Measurements from ENCODE around the gene APOBEC3C.
"Not testable (repeated sequence)": the region's sequence is repeated elsewhere in the genome, so short reads cannot be mapped to it uniquely, and the experiment has no call there.

Gene APOBEC3C

GRCh38 chr22:38996105-38996504 lies 18.0 kb upstream of the APOBEC3C start:
- DNase-seq (ENCODE audit: low spot score in 2 of 2): no peak
- H3K9me3 ChIP-seq: no peaks in the 10 kb centered on the region
- no peaks in the 10 kb centered on the region for H3K36me3 ChIP-seq (replicated peaks)
- H3K27me3 ChIP-seq (ENCODE audit: low read depth): peaks cover 22% of the 10 kb centered on the region
- in situ Hi-C loops (cut with MboI; ENCODE audit: low sequenced_read_pairs): no loop called here
- H3K4me3 ChIP-seq: no peak overlapping the region
- H3K4me1 ChIP-seq: no peaks in the 10 kb centered on the region

GRCh38 chr22:38997518-38997917 lies 16.5 kb upstream of the APOBEC3C start:
- H3K9me3 ChIP-seq: no peaks in the 10 kb centered on the region
- in situ Hi-C loops (cut with MboI; ENCODE audit: low sequenced_read_pairs): no loop called here
- H3K4me3 ChIP-seq: no peak overlapping the region
- no peaks in the 10 kb centered on the region for H3K36me3 ChIP-seq (replicated peaks)
- H3K4me1 ChIP-seq: no peaks in the 10 kb centered on the region
- peaks cover 22% of the 10 kb centered on the region for H3K27me3 ChIP-seq (ENCODE audit: low read depth)
- no peak for DNase-seq (ENCODE audit: low spot score in 2 of 2)

GRCh38 chr22:39003165-39003638 lies 10.9 kb upstream of the APOBEC3C start:
- no peaks in the 10 kb centered on the region for H3K36me3 ChIP-seq (replicated peaks)
- peak; percentile 76 to 84 for DNase-seq (ENCODE audit: low spot score in 2 of 2)
- in situ Hi-C loops (cut with MboI; ENCODE audit: low sequenced_read_pairs): loop anchor here (5.0 to 10.0 kb wide), 2 partner anchors 114 to 128 kb away; partner anchors contain the start of gene CBX6

GRCh38 chr22:39007177-39007576 lies 6.9 kb upstream of the APOBEC3C start:
- H3K4me3 ChIP-seq: no peak overlapping the region
- in situ Hi-C loops (cut with MboI; ENCODE audit: low sequenced_read_pairs): loop anchor here (10.0 kb wide), 1 partner anchor 132 kb away; the partner anchor contains the start of gene CBX6
- H3K9me3 ChIP-seq: no peaks in the 10 kb centered on the region
- H3K27me3 ChIP-seq (ENCODE audit: low read depth): no peaks in the 10 kb centered on the region
- DNase-seq (ENCODE audit: low spot score in 2 of 2): no peak
- no peaks in the 10 kb centered on the region for H3K4me1 ChIP-seq
- H3K36me3 ChIP-seq (replicated peaks): no peaks in the 10 kb centered on the region

More at GRCh38 chr22:39003165-39003638, 10.9 kb upstream of the APOBEC3C start:
- H3K27me3 ChIP-seq (ENCODE audit: low read depth): peaks cover 10% of the 10 kb centered on the region; the same call in 1 of the 2 replicates
- H3K9me3 ChIP-seq: no peaks in the 10 kb centered on the region
- H3K4me3 ChIP-seq: no peak overlapping the region
- no peaks in the 10 kb centered on the region for H3K4me1 ChIP-seq

GRCh38 chr22:39008271-39008850 lies 5.7 kb upstream of the APOBEC3C start:
- H3K9me3 ChIP-seq; H3K4me3 ChIP-seq; DNase-seq (ENCODE audit: low spot score in 2 of 2); H3K36me3 ChIP-seq (replicated peaks); H3K27me3 ChIP-seq (ENCODE audit: low read depth); H3K4me1 ChIP-seq: not testable (repeated sequence)
- in situ Hi-C loops (cut with MboI; ENCODE audit: low sequenced_read_pairs): loop anchor here (10.0 kb wide), 1 partner anchor 134 kb away; the partner anchor contains the start of gene CBX6

GRCh38 chr22:39010946-39011345 lies 3.1 kb upstream of the APOBEC3C start:
- Histone ChIP-seq H3K27me3 (ENCODE audit: low read depth) (no peaks in the 10 kb centered on the region), H3K36me3 (replicated peaks) (no peaks in the 10 kb centered on the region), H3K4me3 (no peak overlapping the region), H3K9me3 (no peaks in the 10 kb centered on the region), H3K4me1 (peaks cover 5% of the 10 kb centered on the region)
- in situ Hi-C loops (cut with MboI; ENCODE audit: low sequenced_read_pairs): no loop called here
- no peak for DNase-seq (ENCODE audit: low spot score in 2 of 2)

- Histone ChIP-seq H3K9me3 (no peaks in the 10 kb centered on the region), H3K27me3 (ENCODE audit: low read depth) (no peaks in the 10 kb centered on the region), H3K4me3 (no peak overlapping the region), H3K4me1 (peaks cover 5% of the 10 kb centered on the region), H3K36me3 (replicated peaks) (no peaks in the 10 kb centered on the region)
- in situ Hi-C loops (cut with MboI; ENCODE audit: low sequenced_read_pairs): no loop called here
- DNase-seq (ENCODE audit: low spot score in 2 of 2): no peak
These were observed 1.2 kb upstream of the APOBEC3C start for GRCh38 chr22:39012533-39013511.

- in situ Hi-C loops (cut with MboI; ENCODE audit: low sequenced_read_pairs); H3K9me3 ChIP-seq; H3K4me3 ChIP-seq; H3K27me3 ChIP-seq (ENCODE audit: low read depth); H3K4me1 ChIP-seq; H3K36me3 ChIP-seq (replicated peaks); DNase-seq (ENCODE audit: low spot score in 2 of 2): not testable (repeated sequence)
These were observed 506 bp upstream of the APOBEC3C start for GRCh38 chr22:39013561-39013941.

- H3K9me3 ChIP-seq; in situ Hi-C loops (cut with MboI; ENCODE audit: low sequenced_read_pairs); DNase-seq (ENCODE audit: low spot score in 2 of 2); H3K4me1 ChIP-seq; H3K27me3 ChIP-seq (ENCODE audit: low read depth); H3K36me3 ChIP-seq (replicated peaks): not testable (repeated sequence)
- H3K4me3 ChIP-seq: peak overlapping the region; percentile 26
These were observed 665 bp downstream of the APOBEC3C start for GRCh38 chr22:39014723-39015121.

GRCh38 chr22:39016592-39016991 lies 2.5 kb downstream of the APOBEC3C start:
- in situ Hi-C loops (cut with MboI; ENCODE audit: low sequenced_read_pairs): no loop called here

GRCh38 chr22:39017596-39018365 lies 3.7 kb downstream of the APOBEC3C start:
- no peaks in the 10 kb centered on the region for H3K36me3 ChIP-seq (replicated peaks)
- no peak overlapping the region for H3K4me3 ChIP-seq
- DNase-seq (ENCODE audit: low spot score in 2 of 2): no peak
- H3K27me3 ChIP-seq (ENCODE audit: low read depth): no peaks in the 10 kb centered on the region
- H3K4me1 ChIP-seq: peaks cover 5% of the 10 kb centered on the region
- H3K9me3 ChIP-seq: no peaks in the 10 kb centered on the region
- in situ Hi-C loops (cut with MboI; ENCODE audit: low sequenced_read_pairs): no loop called here

More at GRCh38 chr22:39016592-39016991, 2.5 kb downstream of the APOBEC3C start:
- Histone ChIP-seq H3K9me3 (no peaks in the 10 kb centered on the region), H3K27me3 (ENCODE audit: low read depth) (no peaks in the 10 kb centered on the region), H3K4me1 (peaks cover 5% of the 10 kb centered on the region), H3K4me3 (no peak overlapping the region), H3K36me3 (replicated peaks) (no peaks in the 10 kb centered on the region)
- DNase-seq (ENCODE audit: low spot score in 2 of 2): no peak

- H3K4me1 ChIP-seq; H3K9me3 ChIP-seq; DNase-seq (ENCODE audit: low spot score in 2 of 2); H3K27me3 ChIP-seq (ENCODE audit: low read depth); in situ Hi-C loops (cut with MboI; ENCODE audit: low sequenced_read_pairs); H3K36me3 ChIP-seq (replicated peaks); H3K4me3 ChIP-seq: not testable (repeated sequence)
These were observed 6.1 kb downstream of the APOBEC3C start for GRCh38 chr22:39020021-39020651.

Data from HAP-1 (cell line).